Peyer's patch (tissue), 4 donors: Measurements from ENCODE around the gene SSC4D. TPM values are rescaled to one million over a fixed set of nuclear protein-coding genes. Genes with fewer than 3 reads are reported as not detected.

Experiments
- DNase-seq, 3 donors: peaks; one replicate each; pipeline ENCODE4 v3.0.0-alpha.2; 2017 to 2019
- H3K27ac ChIP-seq, 4 donors: fragments of 200-600 bp; sonication (generic); one replicate each; pipeline ENCODE4 v1.5.1; 2016 to 2019
- H3K27me3 ChIP-seq, 2 donors: fragments of 200-600 bp; sonication (generic); one replicate each; pipeline ENCODE4 v1.5.1; 2019
- H3K36me3 ChIP-seq, 3 donors: fragments of 200-600 bp; sonication (generic); one replicate each; pipeline ENCODE4 v1.5.1; 2016 to 2019
- H3K4me1 ChIP-seq, 4 donors: fragments of 200-600 bp; sonication (generic); one replicate each; pipeline ENCODE4 v1.5.1; 2016 to 2019
- H3K4me3 ChIP-seq, 4 donors: fragments of 200-600 bp; sonication (generic); 1 replicate in 3 of 4; 2 replicates in 1 of 4; pipeline ENCODE4 v1.5.1; 2016 to 2019; ENCODE audit warnings: mild to moderate bottlenecking in 1 of 4
- H3K9me3 ChIP-seq, 4 donors: fragments of 200-600 bp; sonication (generic); one replicate each; pipeline ENCODE4 v1.5.1; 2016 to 2019; ENCODE audit warnings: mild to moderate bottlenecking in 1 of 4
- CTCF ChIP-seq, 6 experiments: fragments of 450-650 bp in 4 of 6; fragments of 200-600 bp in 2 of 6; sonication (generic) in 1 of 6; IDR thresholded peaks; one replicate each; pipeline ENCODE4 v1.5.1; 2017 to 2019; ENCODE audit warnings: antibody characterized with exemption in 6 of 6, mild to moderate bottlenecking in 3 of 6, moderate library complexity in 1 of 6
- POLR2A ChIP-seq, 2 donors: fragments of 450-650 bp; IDR thresholded peaks; one replicate each; pipeline ENCODE4 v1.5.1; 2017; ENCODE audit warnings: antibody characterized with exemption in 2 of 2, mild to moderate bottlenecking in 2 of 2, moderate library complexity in 2 of 2
- total RNA-seq, 4 donors: library from RNA; depleted of rRNA; stranded (reverse); fragments of >200 nt; gene quantifications; one replicate each; pipeline ENCODE4 v1.1.0, GENCODE V29; 2016

The SSC4D gene
- total RNA-seq, 4 donors from 2014 or later: 2.8 TPM; not detected in 3

GRCh38 chr7:76430836-76431235, 21.3 kb upstream of the SSC4D start:
- no peak overlapping the region for H3K4me3 ChIP-seq
- no peaks in the 10 kb centered on the region for H3K36me3 ChIP-seq
- H3K27me3 ChIP-seq: no peaks in the 10 kb centered on the region
- no peak overlapping the region for H3K27ac ChIP-seq
- DNase-seq: no peak
- H3K4me1 ChIP-seq: no peaks in the 10 kb centered on the region
- no peaks in the 10 kb centered on the region for H3K9me3 ChIP-seq
- TF ChIP-seq POLR2A (IDR thresholded peaks at IDR 0.05) (no peak), CTCF (IDR thresholded peaks at IDR 0.05) (no peak)

GRCh38 chr7:76430211-76430610, 20.7 kb upstream of the SSC4D start:
- H3K9me3 ChIP-seq: no peaks in the 10 kb centered on the region
- no peak overlapping the region for H3K4me3 ChIP-seq
- no peak for TF ChIP-seq CTCF (IDR thresholded peaks at IDR 0.05)
- DNase-seq: peak in 1 of 3 donors; percentile 33
- H3K27ac ChIP-seq: no peak overlapping the region
- H3K36me3 ChIP-seq: no peaks in the 10 kb centered on the region
- H3K4me1 ChIP-seq: no peaks in the 10 kb centered on the region
- H3K27me3 ChIP-seq: no peaks in the 10 kb centered on the region

GRCh38 chr7:76428868-76429805, 19.6 kb upstream of the SSC4D start:
- Histone ChIP-seq H3K4me3 (no peak overlapping the region), H3K27ac (no peak overlapping the region), H3K9me3 (no peaks in the 10 kb centered on the region), H3K4me1 (no peaks in the 10 kb centered on the region), H3K27me3 (no peaks in the 10 kb centered on the region), H3K36me3 (no peaks in the 10 kb centered on the region)
- DNase-seq: no peak
- TF ChIP-seq CTCF (IDR thresholded peaks at IDR 0.05) (no peak), POLR2A (IDR thresholded peaks at IDR 0.05) (no peak)

- Histone ChIP-seq H3K36me3 (no peaks in the 10 kb centered on the region), H3K27me3 (no peaks in the 10 kb centered on the region), H3K9me3 (no peaks in the 10 kb centered on the region), H3K4me1 (no peaks in the 10 kb centered on the region), H3K27ac (no peak overlapping the region), H3K4me3 (no peak overlapping the region)
- no peak for DNase-seq
- TF ChIP-seq POLR2A (IDR thresholded peaks at IDR 0.05) (no peak), CTCF (IDR thresholded peaks at IDR 0.05) (no peak)
Measured at GRCh38 chr7:76428149-76428823, 18.8 kb upstream of the SSC4D start.

GRCh38 chr7:76427635-76428034, 18.1 kb upstream of the SSC4D start:
- Histone ChIP-seq H3K9me3 (no peaks in the 10 kb centered on the region), H3K36me3 (no peaks in the 10 kb centered on the region), H3K4me3 (no peak overlapping the region), H3K27ac (no peak overlapping the region), H3K27me3 (no peaks in the 10 kb centered on the region), H3K4me1 (no peaks in the 10 kb centered on the region)
- DNase-seq: no peak
- TF ChIP-seq POLR2A (IDR thresholded peaks at IDR 0.05): no peak
- no peak for TF ChIP-seq CTCF (IDR thresholded peaks at IDR 0.05)
